Activated CD4-positive, alpha-beta memory T cell treated with anti-CD3 and anti-CD28 coated beads for 36 hours (primary cell): ENCODE data around the gene ALPK1. TPM values are rescaled to one million over a fixed set of nuclear protein-coding genes. Genes with fewer than 3 reads are reported as not detected.

ENCODE experiments used
- total RNA-seq, 2 experiments: library from RNA; stranded (reverse); gene quantifications; one replicate each; pipeline ENCODE4 v1.2.3, GENCODE V29; 2021

ALPK1 gene
- total RNA-seq, 2 experiments from 2014 or later = 21.5 to 22.9 TPM

Other genes with a start within 250 kb of the ALPK1 start
- gene FAM241A, start 151.9 kb upstream of the ALPK1 start, total RNA-seq = 1 to 10 TPM; 3.1 to 3.5 TPM
- 10 to 100 TPM; 15.4 to 19.1 TPM for gene AP1AR, start 65.6 kb upstream of the ALPK1 start, total RNA-seq
- 10 to 100 TPM; 55.8 to 56.6 TPM for gene TIFA, start 11.5 kb upstream of the ALPK1 start, total RNA-seq
- gene NEUROG2, start 218.8 kb downstream of the ALPK1 start, total RNA-seq = not detected